Measurements from ENCODE around the gene WFIKKN2.

Gene WFIKKN2

GRCh38 chr17:50853781-50854180, 18.4 kb downstream of the WFIKKN2 start:
- Histone ChIP-seq H3K4me1 (ENCODE audit: control insufficient read depth, insufficient read depth, low read length) (no peaks in the 10 kb centered on the region), H3K4me3 (ENCODE audit: low read depth, low read length) (no peak overlapping the region), H3K27ac (ENCODE audit: extremely low read depth, low read depth, low read length) (no peak overlapping the region), H3K9me3 (ENCODE audit: control insufficient read depth, insufficient read depth, low read depth, low read length) (no peaks in the 10 kb centered on the region), H3K36me3 (ENCODE audit: control insufficient read depth in 2 of 2, insufficient read depth in 1 of 2, low read length in 2 of 2) (no peaks in the 10 kb centered on the region)
- TF ChIP-seq ZSCAN16 (tag by site-specific recombination; IDR thresholded peaks at IDR 0.05) (no peak), ZNF837 (tag by site-specific recombination; IDR thresholded peaks at IDR 0.05) (no peak), ZBTB11 (tag by site-specific recombination; conservative IDR thresholded peaks at IDR 0.05; ENCODE audit: low read depth) (no peak), ZNF791 (tag by site-specific recombination; IDR thresholded peaks at IDR 0.05) (no peak), ZNF175 (tag by site-specific recombination; IDR thresholded peaks at IDR 0.05) (no peak), ZNF292 (tag by site-specific recombination; IDR thresholded peaks at IDR 0.05; ENCODE audit: borderline replicate concordance, low read depth) (no peak), ZNF112 (tag by site-specific recombination; IDR thresholded peaks at IDR 0.05) (no peak)
- TF ChIP-seq, protein P1, sequence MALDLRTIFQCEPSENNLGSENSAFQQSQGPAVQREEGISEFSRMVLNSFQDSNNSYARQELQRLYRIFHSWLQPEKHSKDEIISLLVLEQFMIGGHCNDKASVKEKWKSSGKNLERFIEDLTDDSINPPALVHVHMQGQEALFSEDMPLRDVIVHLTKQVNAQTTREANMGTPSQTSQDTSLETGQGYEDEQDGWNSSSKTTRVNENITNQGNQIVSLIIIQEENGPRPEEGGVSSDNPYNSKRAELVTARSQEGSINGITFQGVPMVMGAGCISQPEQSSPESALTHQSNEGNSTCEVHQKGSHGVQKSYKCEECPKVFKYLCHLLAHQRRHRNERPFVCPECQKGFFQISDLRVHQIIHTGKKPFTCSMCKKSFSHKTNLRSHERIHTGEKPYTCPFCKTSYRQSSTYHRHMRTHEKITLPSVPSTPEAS (tag by site-specific recombination; IDR thresholded peaks at IDR 0.05): no peak
- TF ChIP-seq, protein P2, sequence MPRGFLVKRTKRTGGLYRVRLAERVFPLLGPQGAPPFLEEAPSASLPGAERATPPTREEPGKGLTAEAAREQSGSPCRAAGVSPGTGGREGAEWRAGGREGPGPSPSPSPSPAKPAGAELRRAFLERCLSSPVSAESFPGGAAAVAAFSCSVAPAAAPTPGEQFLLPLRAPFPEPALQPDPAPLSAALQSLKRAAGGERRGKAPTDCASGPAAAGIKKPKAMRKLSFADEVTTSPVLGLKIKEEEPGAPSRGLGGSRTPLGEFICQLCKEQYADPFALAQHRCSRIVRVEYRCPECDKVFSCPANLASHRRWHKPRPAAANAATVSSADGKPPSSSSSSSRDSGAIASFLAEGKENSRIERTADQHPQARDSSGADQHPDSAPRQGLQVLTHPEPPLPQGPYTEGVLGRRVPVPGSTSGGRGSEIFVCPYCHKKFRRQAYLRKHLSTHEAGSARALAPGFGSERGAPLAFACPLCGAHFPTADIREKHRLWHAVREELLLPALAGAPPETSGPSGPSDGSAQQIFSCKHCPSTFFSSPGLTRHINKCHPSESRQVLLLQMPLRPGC (tag by site-specific recombination; IDR thresholded peaks at IDR 0.05): no peak
- ChIA-PET POLR2A (interaction anchor here (3.5 kb wide), 1 partner anchor 12 kb away, joined by 52 read pairs; the partner anchor contains the start of gene TOB1), CTCF (interaction anchor here (0.6 to 8.0 kb wide), 14 partner anchors 9 to 299 kb away, joined by 3 to 329 read pairs (median 10); partner anchors contain the start of genes NME1 and TOB1)

DNA sequence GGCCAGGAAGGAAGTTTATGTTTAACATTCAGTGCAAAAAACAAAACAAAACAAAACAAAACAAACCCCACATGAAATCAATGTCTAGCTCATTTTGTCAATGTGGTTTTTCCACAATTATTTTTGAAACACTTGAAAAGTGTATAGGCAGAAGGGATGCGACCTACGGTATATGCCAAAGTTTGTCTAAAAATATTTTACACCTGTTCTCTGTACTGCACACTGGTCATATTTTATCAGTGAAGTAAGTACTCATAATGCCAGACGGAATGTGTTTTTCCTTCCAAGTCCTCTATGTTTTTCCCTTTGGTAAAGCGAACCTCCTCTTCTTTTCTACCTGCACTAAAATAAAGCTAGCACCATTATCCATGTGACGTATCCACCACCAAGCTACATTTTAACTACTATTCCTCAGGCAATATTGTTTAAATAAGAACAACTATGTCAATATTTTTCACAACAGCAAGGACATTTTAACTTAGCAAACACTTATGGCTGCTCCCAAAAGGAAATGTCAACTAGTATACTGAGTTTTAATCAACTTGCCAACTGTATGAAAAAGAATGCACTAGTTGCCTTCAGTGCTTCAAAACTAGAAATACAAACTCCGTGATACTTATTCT, 20.4 kb downstream of the WFIKKN2 start:
- Histone ChIP-seq H3K9me3 (ENCODE audit: control insufficient read depth, insufficient read depth, low read depth, low read length) (no peaks in the 10 kb centered on the region), H3K27ac (ENCODE audit: extremely low read depth, low read depth, low read length) (no peak overlapping the region), H3K4me1 (ENCODE audit: control insufficient read depth, insufficient read depth, low read length) (no peaks in the 10 kb centered on the region), H3K36me3 (ENCODE audit: control insufficient read depth in 2 of 2, insufficient read depth in 1 of 2, low read length in 2 of 2) (no peaks in the 10 kb centered on the region; a peak in 1 of 3 replicates), H3K4me3 (ENCODE audit: low read depth, low read length) (no peak overlapping the region)
- POLR2A ChIA-PET: interaction anchor here (1.0 to 2.4 kb wide), 2 partner anchors 10 to 104 kb away, joined by 3 to 31 read pairs; partner anchors contain the start of gene TOB1
- TF ChIP-seq OVOL3 (tag by site-specific recombination; IDR thresholded peaks at IDR 0.05) (no peak), ZFHX2 (tag by site-specific recombination; conservative IDR thresholded peaks at IDR 0.05) (no peak), ZNF555 (tag by site-specific recombination; conservative IDR thresholded peaks at IDR 0.05) (no peak), YY2 (tag by site-specific recombination; IDR thresholded peaks at IDR 0.05) (no peak), PATZ1 (tag by site-specific recombination; IDR thresholded peaks at IDR 0.05) (no peak), ZNF16 (tag by site-specific recombination; IDR thresholded peaks at IDR 0.05; ENCODE audit: low read depth) (no peak), ZNF76 (tag by site-specific recombination; IDR thresholded peaks at IDR 0.05; ENCODE audit: borderline replicate concordance, low read depth) (no peak), ZNF10 (tag by site-specific recombination; IDR thresholded peaks at IDR 0.05) (no peak)
- CTCF ChIA-PET: interaction anchor here (0.7 to 7.3 kb wide), 11 partner anchors 9 to 143 kb away, joined by 3 to 97 read pairs (median 4); no protein-coding TSS in a partner anchor

Measured in HEK293 (cell line).